K562 (cell line): Measurements from ENCODE around the gene CCDC88A. TPM values are rescaled to one million over a fixed set of nuclear protein-coding genes. Genes with fewer than 3 reads are reported as not detected.

Experiments used
- ATF1 ChIP-seq, 2 experiments: fragments of 450-650 bp in 1 of 2; IDR thresholded peaks; 2 replicates each; pipeline ENCODE4 v1.6.1; 2016; ENCODE audit warnings: missing compliant biosample characterization in 1 of 2, missing genetic modification characterization in 1 of 2
- CCNT2 ChIP-seq: IDR thresholded peaks from 2 replicates; pipeline ENCODE4 v1.6.1; 2011; ENCODE audit warnings: borderline replicate concordance, low read depth, mild to moderate bottlenecking, moderate library complexity, mixed read lengths, low read length; ENCODE audit not compliant: insufficient read length; ENCODE audit errors: extremely low read depth
- CREB5 ChIP-seq: fragments of 250-450 bp; sonication (Bioruptor Pico); IDR thresholded peaks from 2 replicates; pipeline ENCODE4 v1.5.0; 2020; ENCODE audit warnings: mild to moderate bottlenecking
- ELF2 ChIP-seq: fragments of 250-450 bp; sonication (Bioruptor Pico); IDR thresholded peaks from 2 replicates; pipeline ENCODE4 v1.5.0; 2021; ENCODE audit warnings: mild to moderate bottlenecking
- FOS ChIP-seq: IDR thresholded peaks from 3 replicates; pipeline ENCODE4 v1.6.1; 2011; ENCODE audit not compliant: insufficient read length; ENCODE audit errors: extremely low read depth
- GMEB1 ChIP-seq: fragments of 250-450 bp; sonication (Bioruptor Pico); IDR thresholded peaks from 2 replicates; pipeline ENCODE4 v1.4.0; 2020; ENCODE audit warnings: mild to moderate bottlenecking
- NFATC3 ChIP-seq: fragments of 450-650 bp; IDR thresholded peaks from 2 replicates; pipeline ENCODE4 v1.6.1; 2017; ENCODE audit warnings: mild to moderate bottlenecking
- PHF8 ChIP-seq: fragments of 200-600 bp; sonication (generic); IDR thresholded peaks from 2 replicates; pipeline ENCODE4 v1.6.1; 2012; ENCODE audit warnings: mixed run types, mild to moderate bottlenecking, inconsistent platforms, low read length, moderate library complexity, borderline replicate concordance
- POLR2G ChIP-seq: fragments of 200-400 bp; formaldehyde crosslinking; IDR thresholded peaks from 2 replicates; pipeline ENCODE4 v1.6.1; 2017; ENCODE audit warnings: low read depth, mild to moderate bottlenecking, antibody characterized with exemption, low read length, moderate library complexity
- PRPF4 ChIP-seq: fragments of 200-400 bp; formaldehyde crosslinking; IDR thresholded peaks from one replicate; pipeline ENCODE4 v1.6.1; 2017; ENCODE audit warnings: low read length, low read depth, mild to moderate bottlenecking; ENCODE audit not compliant: insufficient read depth, poor library complexity, severe bottlenecking
- SMARCA5 ChIP-seq: fragments of 450-650 bp; IDR thresholded peaks from 2 replicates; pipeline ENCODE4 v1.6.1; 2016
- SRSF7 ChIP-seq: fragments of 200-400 bp; formaldehyde crosslinking; optimal IDR thresholded peaks from 2 replicates; pipeline ENCODE3; 2017; ENCODE audit warnings: mild to moderate bottlenecking, low read depth, low read length
- TCF7 ChIP-seq: sonication (generic); IDR thresholded peaks from 2 replicates; pipeline ENCODE4 v1.6.1; 2016; ENCODE audit warnings: antibody characterized with exemption, borderline replicate concordance
- ZBTB40 ChIP-seq, 2 experiments: fragments of 450-650 bp in 1 of 2; sonication (generic) in 1 of 2; formaldehyde crosslinking in 1 of 2; IDR thresholded peaks; 2 replicates each; pipeline versions ENCODE4 v1.7.1 to v1.9.0; 2016 to 2022; ENCODE audit warnings: inconsistent platforms in 1 of 2, mild to moderate bottlenecking in 1 of 2, missing genetic modification reagents in 1 of 2
- ZFPM2 ChIP-seq: fragments of 250-450 bp; sonication (Bioruptor Pico); IDR thresholded peaks from 2 replicates; pipeline ENCODE4 v1.5.1; 2022; ENCODE audit warnings: mild to moderate bottlenecking
- polyA plus RNA-seq, 8 experiments: library from polyadenylated mRNA; depleted of rRNA in 4 of 8; stranded (reverse) in 5 of 8; unstranded in 3 of 8; fragments of >200 nt; fragmentation: Nextera tagmentation in 2 of 8; fragmentation: Illumina TruSeq in 1 of 8; extraction: Ambion mirVana in 2 of 8; extraction: Trizol in 1 of 8; gene quantifications; 2 replicates each; pipeline versions ENCODE4 v1.2.1 to v1.2.3, GENCODE V29; 2011 to 2014; ENCODE audit warnings: inconsistent platforms in 1 of 8, missing spikeins in 1 of 8
- total RNA-seq, 7 experiments: library from RNA; depleted of rRNA in 6 of 7; stranded (reverse); fragments of >200 nt in 6 of 7; fragmentation: Illumina TruSeq in 2 of 7; extraction: Trizol in 2 of 7; gene quantifications; 2 replicates each; pipeline versions ENCODE4 v1.2.1 to v1.2.3, GENCODE V29; 2011 to 2021; ENCODE audit warnings: low replicate concordance in 1 of 7

The CCDC88A gene
- total and polyA plus RNA-seq, 9 of the 15 experiments (the other 6 are each of a cell fraction or from before 2014, with no cell fraction given) = 29.3 to 102 (median 55.6) TPM

- 0 out of 2 replicates have a peak, but pooled peaks have one; percentile 44 for TF ChIP-seq SMARCA5
- peak; percentile 41; the same call in 1 of the 2 replicates for TF ChIP-seq NFATC3
- TF ChIP-seq CCNT2 = peak; percentile 58
- TF ChIP-seq ZBTB40 (IDR thresholded peaks at IDR 0.05) = peak; percentile 100
- TF ChIP-seq ZBTB40 (CRISPR knock-in tag; IDR thresholded peaks at IDR 0.05) = no peak
- peak; percentile 98 for TF ChIP-seq PHF8
- no peak for TF ChIP-seq SRSF7
- TF ChIP-seq POLR2G = peak; percentile 90
- TF ChIP-seq ELF2 (CRISPR knock-in tag) = peak; percentile 99
- TF ChIP-seq ATF1 (CRISPR knock-in tag; IDR thresholded peaks at IDR 0.05) = no peak
- TF ChIP-seq ATF1 (tag; IDR thresholded peaks at IDR 0.05) = peak; percentile 82
- no peak for TF ChIP-seq FOS
- TF ChIP-seq ZFPM2 = no peak
- no peak for TF ChIP-seq CREB5 (CRISPR knock-in tag)
- TF ChIP-seq GMEB1 (CRISPR knock-in tag) = no peak
- TF ChIP-seq PRPF4 = no peak
- peak; percentile 83; the same call in 1 of the 2 replicates for TF ChIP-seq TCF7
These were observed 150.6 kb downstream of the CCDC88A start, which contains the start of gene MTIF2 (continued) for GRCh38 chr2:55268907-55269644.
